Measurements from ENCODE around the gene ATXN7.

DNA sequence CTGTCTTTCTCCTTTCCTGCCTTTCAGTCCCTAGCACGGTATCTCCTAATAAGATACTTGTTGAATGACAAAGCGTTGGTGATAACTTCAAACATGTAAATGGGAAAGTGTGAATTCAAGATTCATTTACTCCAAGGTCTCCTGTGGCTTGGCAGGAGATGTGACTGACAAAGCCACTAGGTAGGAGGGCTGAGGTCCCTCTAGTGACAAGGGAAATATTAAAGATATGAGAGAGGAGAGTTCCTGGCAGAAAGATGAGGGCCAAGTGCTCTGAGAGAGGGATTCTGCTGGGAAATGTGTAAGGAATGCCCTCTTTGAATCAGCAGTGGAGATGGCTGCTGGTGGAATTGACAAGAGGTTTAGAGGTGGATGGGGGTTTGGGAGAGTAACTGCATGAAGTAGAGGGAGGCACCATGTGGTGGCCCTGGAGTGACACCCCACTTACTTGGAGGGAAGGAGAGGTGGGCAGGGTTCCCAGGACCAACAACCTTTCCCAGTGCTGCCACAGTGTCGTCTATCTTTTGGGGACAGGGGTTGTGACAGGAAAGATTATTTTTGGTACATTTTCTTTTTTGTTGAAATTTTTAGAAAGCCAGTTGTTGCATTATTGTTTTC, 91.5 kb downstream of the ATXN7 start:
- no peak for TF ChIP-seq CTCF (IDR thresholded peaks at IDR 0.05; ENCODE audit: poor library complexity)
- TF ChIP-seq EZH2 (IDR thresholded peaks at IDR 0.05; ENCODE audit: borderline replicate concordance), result no peak

Measured in hepatocyte (in vitro differentiated cells).